ENCODE results near the gene CALHM3. TPM values are rescaled to one million over a fixed set of nuclear protein-coding genes. Genes with fewer than 3 reads are reported as not detected.

The CALHM3 gene
- total RNA-seq, 1 experiment from 2014 or later, result 0.13 TPM

- ChIA-PET POLR2A (no interaction called here), CTCF (no interaction called here)
- ATAC-seq (no peak), DNase-seq (ENCODE audit: low spot score) (no peak)
- Mint-ChIP-seq H3K27ac (no peak overlapping the region), H3K9me3 (no peaks in the 10 kb centered on the region), H3K4me3 (no peak overlapping the region), H3K27me3 (ENCODE audit: low read depth) (no peaks in the 10 kb centered on the region), H3K4me1 (peaks cover 7% of the 10 kb centered on the region; the same call in 1 of the 2 replicates), H3K36me3 (peaks cover 46% of the 10 kb centered on the region)
- TF ChIP-seq E2F1 (CRISPR knock-in tag; IDR thresholded peaks at IDR 0.05), result no peak
- TF ChIP-seq, protein P1, sequence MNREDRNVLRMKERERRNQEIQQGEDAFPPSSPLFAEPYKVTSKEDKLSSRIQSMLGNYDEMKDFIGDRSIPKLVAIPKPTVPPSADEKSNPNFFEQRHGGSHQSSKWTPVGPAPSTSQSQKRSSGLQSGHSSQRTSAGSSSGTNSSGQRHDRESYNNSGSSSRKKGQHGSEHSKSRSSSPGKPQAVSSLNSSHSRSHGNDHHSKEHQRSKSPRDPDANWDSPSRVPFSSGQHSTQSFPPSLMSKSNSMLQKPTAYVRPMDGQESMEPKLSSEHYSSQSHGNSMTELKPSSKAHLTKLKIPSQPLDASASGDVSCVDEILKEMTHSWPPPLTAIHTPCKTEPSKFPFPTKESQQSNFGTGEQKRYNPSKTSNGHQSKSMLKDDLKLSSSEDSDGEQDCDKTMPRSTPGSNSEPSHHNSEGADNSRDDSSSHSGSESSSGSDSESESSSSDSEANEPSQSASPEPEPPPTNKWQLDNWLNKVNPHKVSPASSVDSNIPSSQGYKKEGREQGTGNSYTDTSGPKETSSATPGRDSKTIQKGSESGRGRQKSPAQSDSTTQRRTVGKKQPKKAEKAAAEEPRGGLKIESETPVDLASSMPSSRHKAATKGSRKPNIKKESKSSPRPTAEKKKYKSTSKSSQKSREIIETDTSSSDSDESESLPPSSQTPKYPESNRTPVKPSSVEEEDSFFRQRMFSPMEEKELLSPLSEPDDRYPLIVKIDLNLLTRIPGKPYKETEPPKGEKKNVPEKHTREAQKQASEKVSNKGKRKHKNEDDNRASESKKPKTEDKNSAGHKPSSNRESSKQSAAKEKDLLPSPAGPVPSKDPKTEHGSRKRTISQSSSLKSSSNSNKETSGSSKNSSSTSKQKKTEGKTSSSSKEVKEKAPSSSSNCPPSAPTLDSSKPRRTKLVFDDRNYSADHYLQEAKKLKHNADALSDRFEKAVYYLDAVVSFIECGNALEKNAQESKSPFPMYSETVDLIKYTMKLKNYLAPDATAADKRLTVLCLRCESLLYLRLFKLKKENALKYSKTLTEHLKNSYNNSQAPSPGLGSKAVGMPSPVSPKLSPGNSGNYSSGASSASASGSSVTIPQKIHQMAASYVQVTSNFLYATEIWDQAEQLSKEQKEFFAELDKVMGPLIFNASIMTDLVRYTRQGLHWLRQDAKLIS (CRISPR knock-in tag; IDR thresholded peaks at IDR 0.05; ENCODE audit: borderline replicate concordance), result no peak
- no peak for TF ChIP-seq ELF4 (CRISPR knock-in tag; IDR thresholded peaks at IDR 0.05; ENCODE audit: low read depth)
- no peak for TF ChIP-seq MYBL2 (CRISPR knock-in tag; IDR thresholded peaks at IDR 0.05)
- no peak for TF ChIP-seq EMX1 (CRISPR knock-in tag; IDR thresholded peaks at IDR 0.05)
- TF ChIP-seq ZBTB43 (CRISPR knock-in tag; IDR thresholded peaks at IDR 0.05), result no peak
- TF ChIP-seq PRDM15 (CRISPR knock-in tag; IDR thresholded peaks at IDR 0.05), result no peak
- TF ChIP-seq CREM (CRISPR knock-in tag; IDR thresholded peaks at IDR 0.05), result no peak
- TF ChIP-seq TEAD4 (CRISPR knock-in tag; IDR thresholded peaks at IDR 0.05), result no peak
- no peak for TF ChIP-seq ZNF396 (CRISPR knock-in tag; IDR thresholded peaks at IDR 0.05; ENCODE audit: borderline replicate concordance)
- TF ChIP-seq MXD4 (CRISPR knock-in tag; IDR thresholded peaks at IDR 0.05; ENCODE audit: borderline replicate concordance), result no peak
Observed at GRCh38 chr10:103447187-103447586, 31.9 kb downstream of the CALHM3 start.

DNA sequence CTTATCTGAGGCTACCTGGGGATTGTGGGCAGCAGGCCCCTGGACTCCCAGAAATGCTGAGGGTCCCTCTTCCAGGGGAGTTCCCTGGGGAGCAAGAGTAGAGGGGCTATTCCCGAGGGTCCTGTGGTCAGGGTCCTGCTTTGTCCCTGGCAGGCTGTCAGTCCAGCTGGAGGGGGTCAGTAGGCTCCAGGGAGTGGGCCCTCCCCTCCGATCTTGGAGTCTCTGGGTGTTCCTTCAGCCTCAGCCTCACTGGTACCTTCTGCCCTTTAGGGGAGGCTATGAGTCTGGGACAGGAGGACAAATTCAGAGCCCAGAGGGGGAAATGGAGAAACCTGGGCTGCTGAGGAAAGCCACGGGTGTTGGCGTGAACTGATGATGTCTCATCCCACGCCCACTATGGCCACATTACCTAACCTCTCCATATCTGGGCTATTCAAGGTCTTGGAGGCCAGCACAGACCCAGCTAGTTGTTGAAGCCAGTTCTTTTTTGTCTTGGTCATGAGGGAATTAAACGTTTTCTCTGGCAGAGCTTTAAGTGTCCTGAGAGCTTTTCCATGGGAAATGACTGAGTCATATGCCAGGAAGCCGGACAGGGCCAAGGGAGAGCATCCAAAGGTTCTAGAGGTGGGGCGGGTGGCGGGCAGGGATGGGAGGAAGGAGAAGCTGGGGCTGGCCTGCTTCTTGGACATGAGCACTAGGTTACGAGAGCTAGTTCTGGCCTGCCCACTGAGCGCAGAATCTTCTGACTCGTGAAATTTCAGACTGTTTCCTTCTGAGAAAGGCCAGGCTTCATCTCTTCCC is 33.1 kb downstream of the CALHM3 start:
- ATAC-seq (no peak), DNase-seq (ENCODE audit: low spot score) (no peak)
- no peaks in the 10 kb centered on the region for H3K27me3 Mint-ChIP-seq (ENCODE audit: low read depth)
- no peak overlapping the region for H3K4me3 Mint-ChIP-seq
- H3K27ac Mint-ChIP-seq, result no peak overlapping the region
- peaks cover 2% of the 10 kb centered on the region; the same call in 1 of the 2 replicates for H3K4me1 Mint-ChIP-seq
- CTCF ChIA-PET, result no interaction called here
- POLR2A ChIA-PET, result no interaction called here
- H3K36me3 Mint-ChIP-seq, result peaks cover 53% of the 10 kb centered on the region
- no peaks in the 10 kb centered on the region for H3K9me3 Mint-ChIP-seq
- TF ChIP-seq TCF7 (CRISPR knock-in tag; IDR thresholded peaks at IDR 0.05; ENCODE audit: low read depth) (no peak), NR1H2 (CRISPR knock-in tag; IDR thresholded peaks at IDR 0.05) (no peak), RELA (CRISPR knock-in tag; IDR thresholded peaks at IDR 0.05; ENCODE audit: borderline replicate concordance) (no peak), ATF2 (CRISPR knock-in tag; IDR thresholded peaks at IDR 0.05; ENCODE audit: borderline replicate concordance, low read depth) (no peak)
- TF ChIP-seq, protein P2, sequence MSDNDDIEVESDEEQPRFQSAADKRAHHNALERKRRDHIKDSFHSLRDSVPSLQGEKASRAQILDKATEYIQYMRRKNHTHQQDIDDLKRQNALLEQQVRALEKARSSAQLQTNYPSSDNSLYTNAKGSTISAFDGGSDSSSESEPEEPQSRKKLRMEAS (CRISPR knock-in tag; IDR thresholded peaks at IDR 0.05), result no peak
- TF ChIP-seq, protein P3, sequence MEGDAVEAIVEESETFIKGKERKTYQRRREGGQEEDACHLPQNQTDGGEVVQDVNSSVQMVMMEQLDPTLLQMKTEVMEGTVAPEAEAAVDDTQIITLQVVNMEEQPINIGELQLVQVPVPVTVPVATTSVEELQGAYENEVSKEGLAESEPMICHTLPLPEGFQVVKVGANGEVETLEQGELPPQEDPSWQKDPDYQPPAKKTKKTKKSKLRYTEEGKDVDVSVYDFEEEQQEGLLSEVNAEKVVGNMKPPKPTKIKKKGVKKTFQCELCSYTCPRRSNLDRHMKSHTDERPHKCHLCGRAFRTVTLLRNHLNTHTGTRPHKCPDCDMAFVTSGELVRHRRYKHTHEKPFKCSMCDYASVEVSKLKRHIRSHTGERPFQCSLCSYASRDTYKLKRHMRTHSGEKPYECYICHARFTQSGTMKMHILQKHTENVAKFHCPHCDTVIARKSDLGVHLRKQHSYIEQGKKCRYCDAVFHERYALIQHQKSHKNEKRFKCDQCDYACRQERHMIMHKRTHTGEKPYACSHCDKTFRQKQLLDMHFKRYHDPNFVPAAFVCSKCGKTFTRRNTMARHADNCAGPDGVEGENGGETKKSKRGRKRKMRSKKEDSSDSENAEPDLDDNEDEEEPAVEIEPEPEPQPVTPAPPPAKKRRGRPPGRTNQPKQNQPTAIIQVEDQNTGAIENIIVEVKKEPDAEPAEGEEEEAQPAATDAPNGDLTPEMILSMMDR (IDR thresholded peaks at IDR 0.05), result no peak

Data from WTC11 (cell line).